Memory B cell (primary cell): Measurements from ENCODE around the gene ATP9B.
A peak's percentile ranks its signal among the peaks of the same experiment; 100 is the strongest.
"Not testable (repeated sequence)": the region's sequence is repeated elsewhere in the genome, so short reads cannot be mapped to it uniquely, and the experiment has no call there.

Experiments
- ATAC-seq: fragments of 150-1000 bp; cut with Tn5 transposase; 2 replicates; pipeline ENCODE4 v1.10.0; 2021; ENCODE audit warnings: low read depth, mild to moderate bottlenecking, moderate library complexity
- DNase-seq, 2 donors: peaks; one replicate each; pipeline ENCODE4 v3.0.0; 2022; ENCODE audit warnings: low spot score in 2 of 2
- H3K27ac Mint-ChIP-seq: one replicate; pipeline ENCODE4 v1.8.0; 2022; ENCODE audit warnings: mild to moderate bottlenecking, moderate library complexity, mixed read lengths
- H3K27me3 Mint-ChIP-seq: one replicate; pipeline ENCODE4 v1.8.0; 2022; ENCODE audit warnings: mixed read lengths
- H3K36me3 Mint-ChIP-seq: one replicate; pipeline ENCODE4 v1.8.0; 2022; ENCODE audit warnings: mild to moderate bottlenecking, mixed read lengths
- H3K4me1 Mint-ChIP-seq: one replicate; pipeline ENCODE4 v1.8.0; 2022; ENCODE audit warnings: mixed read lengths
- H3K4me3 Mint-ChIP-seq: one replicate; pipeline ENCODE4 v1.8.0; 2022; ENCODE audit warnings: mild to moderate bottlenecking, moderate library complexity, mixed read lengths
- H3K9me3 Mint-ChIP-seq: one replicate; pipeline ENCODE4 v1.8.0; 2022; ENCODE audit warnings: mixed read lengths

The ATP9B gene

GRCh38 chr18:79260510-79260909 is 191.3 kb downstream of the ATP9B start:
- no peak for ATAC-seq
- no peak for DNase-seq
- Mint-ChIP-seq H3K36me3 (peaks cover 28% of the 10 kb centered on the region), H3K4me3 (no peak overlapping the region), H3K27ac (no peak overlapping the region), H3K4me1 (peaks cover 11% of the 10 kb centered on the region), H3K27me3 (no peaks in the 10 kb centered on the region), H3K9me3 (peaks cover 2% of the 10 kb centered on the region)

DNA sequence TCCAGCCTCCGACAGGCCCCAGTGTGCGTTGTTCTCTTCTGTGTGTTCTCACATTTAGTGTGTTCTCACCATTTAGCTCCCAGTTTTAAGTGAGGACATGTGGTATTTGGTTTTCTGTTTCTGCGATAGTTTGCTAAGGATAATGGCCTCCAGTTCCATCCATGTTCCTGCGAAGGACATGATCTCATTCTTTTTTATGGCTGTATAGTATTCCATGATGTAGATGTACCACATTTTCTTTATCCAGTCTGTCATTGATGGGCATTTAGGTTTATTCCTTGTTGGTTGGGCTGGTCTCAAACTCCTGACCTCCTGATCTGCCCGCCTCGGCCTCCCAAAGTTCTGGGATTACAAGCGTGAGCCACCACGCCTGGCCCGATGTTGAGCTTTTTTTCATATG is 195.9 kb downstream of the ATP9B start:
- H3K4me1 Mint-ChIP-seq, DNase-seq, H3K27me3 Mint-ChIP-seq, H3K4me3 Mint-ChIP-seq, ATAC-seq, H3K27ac Mint-ChIP-seq, H3K9me3 Mint-ChIP-seq: not testable (repeated sequence)
- peaks cover 36% of the 10 kb centered on the region for H3K36me3 Mint-ChIP-seq

GRCh38 chr18:79271812-79272211 is 202.6 kb downstream of the ATP9B start:
- not testable (repeated sequence) for H3K27ac Mint-ChIP-seq, H3K27me3 Mint-ChIP-seq, DNase-seq, ATAC-seq, H3K4me3 Mint-ChIP-seq, H3K9me3 Mint-ChIP-seq
- Mint-ChIP-seq H3K36me3 (peaks cover 39% of the 10 kb centered on the region), H3K4me1 (peaks cover 12% of the 10 kb centered on the region)

GRCh38 chr18:79272916-79273315 is 203.7 kb downstream of the ATP9B start:
- no peaks in the 10 kb centered on the region for H3K27me3 Mint-ChIP-seq
- ATAC-seq (no peak), DNase-seq (no peak)
- H3K9me3 Mint-ChIP-seq: no peaks in the 10 kb centered on the region
- peaks cover 12% of the 10 kb centered on the region for H3K4me1 Mint-ChIP-seq
- peak overlapping the region; percentile 7 for H3K27ac Mint-ChIP-seq
- H3K4me3 Mint-ChIP-seq: no peak overlapping the region
- H3K36me3 Mint-ChIP-seq: peaks cover 42% of the 10 kb centered on the region

DNA sequence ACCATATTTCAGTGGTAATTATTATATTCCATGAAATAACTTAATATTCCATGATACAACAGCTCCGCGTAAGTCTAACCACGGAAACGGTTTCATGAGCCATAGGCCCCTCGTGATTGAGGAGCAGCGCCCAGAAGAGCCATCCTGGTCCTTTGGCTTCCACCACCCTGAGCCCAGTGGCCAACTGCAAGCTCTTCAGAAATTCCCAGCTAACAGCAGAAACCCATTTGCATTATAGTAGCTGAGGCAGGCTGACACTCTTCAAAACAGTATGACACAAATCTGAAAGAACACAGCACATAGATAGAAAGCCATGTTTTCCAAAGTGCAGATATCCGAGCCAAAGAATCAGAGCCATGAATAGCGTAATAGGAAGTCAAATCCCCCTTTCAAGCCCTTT is 205.6 kb downstream of the ATP9B start:
- no peaks in the 10 kb centered on the region for H3K27me3 Mint-ChIP-seq

GRCh38 chr18:79275461-79275860 is 206.3 kb downstream of the ATP9B start:
- ATAC-seq (no peak), DNase-seq (no peak)
- H3K4me3 Mint-ChIP-seq: no peak overlapping the region
- peaks cover 37% of the 10 kb centered on the region for H3K36me3 Mint-ChIP-seq
- H3K9me3 Mint-ChIP-seq: no peaks in the 10 kb centered on the region
- H3K27me3 Mint-ChIP-seq: no peaks in the 10 kb centered on the region
- no peak overlapping the region for H3K27ac Mint-ChIP-seq
- peaks cover 12% of the 10 kb centered on the region for H3K4me1 Mint-ChIP-seq

More for the DNA sequence above, 205.6 kb downstream of the ATP9B start:
- DNase-seq: no peak
- no peak overlapping the region for H3K27ac Mint-ChIP-seq
- no peak overlapping the region for H3K4me3 Mint-ChIP-seq
- no peaks in the 10 kb centered on the region for H3K9me3 Mint-ChIP-seq
- no peak for ATAC-seq
- peaks cover 12% of the 10 kb centered on the region for H3K4me1 Mint-ChIP-seq
- peaks cover 40% of the 10 kb centered on the region for H3K36me3 Mint-ChIP-seq

- ATAC-seq (no peak), DNase-seq (no peak)
- Mint-ChIP-seq H3K9me3 (no peaks in the 10 kb centered on the region), H3K36me3 (peaks cover 33% of the 10 kb centered on the region), H3K27ac (no peak overlapping the region), H3K4me1 (peaks cover 12% of the 10 kb centered on the region), H3K27me3 (no peaks in the 10 kb centered on the region), H3K4me3 (no peak overlapping the region)
Measured at GRCh38 chr18:79275992-79276391, 206.8 kb downstream of the ATP9B start.

DNA sequence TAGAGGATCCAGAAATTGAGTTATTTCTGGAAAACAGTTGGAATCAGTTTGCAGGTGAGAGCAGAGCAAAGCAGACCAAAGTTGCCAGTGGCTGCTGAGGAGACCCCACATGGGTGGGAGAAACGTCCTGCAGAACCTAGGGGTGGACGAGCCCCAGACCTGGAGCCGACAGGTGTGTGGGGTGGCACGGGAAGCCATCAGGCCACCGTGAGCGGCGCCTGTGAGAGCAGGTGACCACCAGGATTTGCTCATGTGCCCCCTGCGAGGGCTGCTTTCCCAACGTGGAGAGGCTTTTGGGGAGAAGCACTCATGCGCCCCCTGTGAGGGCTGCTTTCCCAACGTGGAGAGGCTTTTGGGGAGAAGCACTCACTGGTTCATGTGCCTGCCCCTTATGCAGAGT is 209.7 kb downstream of the ATP9B start:
- Mint-ChIP-seq H3K4me1 (peaks cover 9% of the 10 kb centered on the region), H3K27me3 (no peaks in the 10 kb centered on the region), H3K27ac (no peak overlapping the region), H3K4me3 (no peak overlapping the region), H3K9me3 (no peaks in the 10 kb centered on the region), H3K36me3 (peaks cover 38% of the 10 kb centered on the region)
- ATAC-seq (no peak), DNase-seq (no peak)

- H3K9me3 Mint-ChIP-seq: peaks cover 1% of the 10 kb centered on the region
- H3K36me3 Mint-ChIP-seq: peaks cover 31% of the 10 kb centered on the region
- no peaks in the 10 kb centered on the region for H3K4me1 Mint-ChIP-seq
- DNase-seq: no peak
- no peak for ATAC-seq
- no peak overlapping the region for H3K27ac Mint-ChIP-seq
- no peak overlapping the region for H3K4me3 Mint-ChIP-seq
- H3K27me3 Mint-ChIP-seq: no peaks in the 10 kb centered on the region
Measured at GRCh38 chr18:79283131-79283810, 214.1 kb downstream of the ATP9B start.

DNA sequence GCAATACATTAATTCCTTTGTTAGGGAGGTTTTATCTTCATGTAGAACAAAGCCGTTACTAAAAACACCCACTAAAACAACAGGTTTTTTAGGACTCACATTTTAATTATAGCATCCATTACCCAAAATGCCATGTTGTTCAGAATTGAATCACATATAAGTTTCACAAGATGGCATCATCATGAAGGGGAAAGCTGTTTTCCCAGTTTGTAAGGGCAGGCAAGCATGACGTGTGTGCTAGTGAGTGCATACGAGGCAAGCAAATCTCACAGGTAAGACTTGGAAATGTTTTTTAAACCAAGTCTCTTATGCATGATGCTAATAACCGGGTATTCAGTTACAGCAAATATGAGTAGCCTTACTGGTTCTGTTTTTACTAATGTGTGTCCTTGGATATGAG is 214.7 kb downstream of the ATP9B start:
- Mint-ChIP-seq H3K27ac (no peak overlapping the region), H3K4me1 (no peaks in the 10 kb centered on the region), H3K27me3 (no peaks in the 10 kb centered on the region), H3K4me3 (no peak overlapping the region), H3K9me3 (peaks cover 1% of the 10 kb centered on the region), H3K36me3 (peaks cover 28% of the 10 kb centered on the region)
- DNase-seq: no peak
- ATAC-seq: no peak

DNA sequence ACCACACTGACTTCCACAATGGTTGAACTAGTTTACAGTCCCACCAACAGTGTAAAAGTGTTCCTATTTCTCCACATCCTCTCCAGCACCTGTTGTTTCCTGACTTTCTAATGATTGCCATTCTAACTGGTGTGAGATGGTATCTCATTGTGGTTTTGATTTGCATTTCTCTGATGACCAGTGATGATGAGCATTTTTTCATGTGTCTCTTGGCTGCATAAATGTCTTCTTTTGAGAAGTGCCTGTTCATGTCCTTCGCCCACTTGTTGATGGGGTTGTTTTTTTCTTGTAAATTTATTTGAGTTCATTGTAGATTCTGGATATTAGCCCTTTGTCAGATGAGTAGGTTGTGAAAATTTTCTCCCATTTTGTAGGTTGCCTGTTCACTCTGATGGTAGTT is 216.0 kb downstream of the ATP9B start:
- not testable (repeated sequence) for DNase-seq, H3K4me1 Mint-ChIP-seq, H3K9me3 Mint-ChIP-seq, H3K27me3 Mint-ChIP-seq, H3K27ac Mint-ChIP-seq, ATAC-seq, H3K4me3 Mint-ChIP-seq
- H3K36me3 Mint-ChIP-seq: peaks cover 31% of the 10 kb centered on the region

DNA sequence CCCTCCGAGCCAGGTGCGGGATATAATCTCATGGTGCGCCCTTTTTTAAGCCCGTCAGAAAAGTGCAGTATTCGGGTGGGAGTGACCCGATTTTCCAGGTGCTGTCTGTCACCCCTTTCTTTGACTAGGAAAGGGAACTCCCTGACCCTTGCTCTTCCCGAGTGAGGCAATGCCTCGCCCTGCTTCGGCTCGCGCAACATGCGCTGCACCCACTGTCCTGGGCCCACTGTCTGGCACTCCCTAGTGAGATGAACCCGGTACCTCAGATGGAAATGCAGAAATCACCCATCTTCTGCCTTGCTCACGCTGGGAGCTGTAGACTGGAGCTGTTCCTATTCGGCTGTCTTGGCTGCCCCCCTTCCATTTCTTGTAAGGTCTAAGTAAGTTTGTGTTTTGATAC is 221.2 kb downstream of the ATP9B start:
- not testable (repeated sequence) for DNase-seq, H3K4me3 Mint-ChIP-seq, H3K9me3 Mint-ChIP-seq, H3K4me1 Mint-ChIP-seq, H3K27ac Mint-ChIP-seq, ATAC-seq, H3K27me3 Mint-ChIP-seq
- H3K36me3 Mint-ChIP-seq: peaks cover 24% of the 10 kb centered on the region

GRCh38 chr18:79290876-79291275 is 221.7 kb downstream of the ATP9B start:
- peaks cover 24% of the 10 kb centered on the region for H3K36me3 Mint-ChIP-seq
- no peak overlapping the region for H3K27ac Mint-ChIP-seq
- DNase-seq (no peak), ATAC-seq (no peak)
- no peak overlapping the region for H3K4me3 Mint-ChIP-seq
- no peaks in the 10 kb centered on the region for H3K9me3 Mint-ChIP-seq
- H3K4me1 Mint-ChIP-seq: no peaks in the 10 kb centered on the region
- H3K27me3 Mint-ChIP-seq: no peaks in the 10 kb centered on the region

DNA sequence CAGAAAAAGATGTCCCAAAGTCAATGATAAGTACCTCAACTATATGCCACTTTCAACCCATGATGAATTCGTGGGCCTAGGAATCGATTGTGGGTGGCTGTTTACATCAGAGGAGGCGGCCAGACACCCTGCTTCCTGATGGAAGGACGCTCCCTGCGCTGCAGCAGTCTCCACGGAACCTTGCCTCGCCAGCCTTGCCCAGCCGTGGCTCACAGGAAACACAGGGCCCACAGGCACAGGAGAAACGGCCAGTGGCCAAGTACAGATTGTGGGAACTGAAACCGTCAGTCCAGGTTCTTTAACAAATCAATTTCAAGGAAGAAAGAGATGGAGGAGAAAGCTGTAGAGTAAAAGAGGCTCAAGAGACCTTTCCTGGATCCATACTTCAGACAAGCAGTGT is 225.0 kb downstream of the ATP9B start:
- H3K9me3 Mint-ChIP-seq: no peaks in the 10 kb centered on the region
- H3K36me3 Mint-ChIP-seq: peaks cover 32% of the 10 kb centered on the region
- no peaks in the 10 kb centered on the region for H3K4me1 Mint-ChIP-seq
- no peak overlapping the region for H3K4me3 Mint-ChIP-seq
- H3K27ac Mint-ChIP-seq: peak overlapping the region; percentile 24
- DNase-seq (no peak), ATAC-seq (no peak)
- H3K27me3 Mint-ChIP-seq: no peaks in the 10 kb centered on the region

- Mint-ChIP-seq H3K4me3 (no peak overlapping the region), H3K27me3 (no peaks in the 10 kb centered on the region), H3K27ac (no peak overlapping the region), H3K36me3 (peaks cover 26% of the 10 kb centered on the region), H3K4me1 (no peaks in the 10 kb centered on the region), H3K9me3 (no peaks in the 10 kb centered on the region)
- DNase-seq: no peak
- ATAC-seq: no peak
Measured at GRCh38 chr18:79299272-79299671, 230.1 kb downstream of the ATP9B start.
